ENCODE data around the gene KRTCAP2. TPM values are rescaled to one million over a fixed set of nuclear protein-coding genes. Genes with fewer than 3 reads are reported as not detected.
A peak's percentile ranks its signal among the peaks of the same experiment; 100 is the strongest.

Gene KRTCAP2
- total and polyA plus RNA-seq, 10 of the 15 experiments (the other 5 are each of a cell fraction or from before 2014, with no cell fraction given): 61.3 to 238 (median 141) TPM

DNA sequence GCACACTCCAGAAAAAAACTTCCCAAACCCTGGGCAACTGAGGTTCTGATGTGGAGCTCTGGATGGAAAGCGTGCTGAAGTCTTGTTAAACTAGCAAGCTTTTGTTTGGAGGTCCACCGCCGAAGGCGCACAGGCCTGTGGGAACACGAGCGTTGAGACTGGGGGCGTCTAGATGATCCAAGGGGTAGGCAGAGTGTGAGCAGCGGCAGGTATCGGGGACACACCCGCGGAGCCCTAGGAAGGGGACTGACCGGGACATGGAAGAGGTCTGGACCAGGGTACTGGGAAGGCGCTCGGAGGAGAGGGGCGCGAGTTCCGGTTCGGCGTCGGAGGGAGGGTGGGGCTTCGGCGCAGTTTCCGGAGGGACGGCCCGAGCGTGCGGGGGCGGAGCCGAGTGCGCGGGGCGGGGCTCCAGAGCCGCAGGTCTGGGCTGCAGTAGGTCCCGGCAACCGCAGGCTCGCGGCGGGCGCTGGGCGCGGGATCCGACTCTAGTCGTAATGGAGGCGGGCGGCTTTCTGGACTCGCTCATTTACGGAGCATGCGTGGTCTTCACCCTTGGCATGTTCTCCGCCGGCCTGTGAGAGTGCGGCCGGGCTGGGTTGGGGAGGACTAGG is 37.6 kb downstream of the KRTCAP2 start, which contains the start of gene SLC50A1 (continued):
- TF ChIP-seq, protein P1, sequence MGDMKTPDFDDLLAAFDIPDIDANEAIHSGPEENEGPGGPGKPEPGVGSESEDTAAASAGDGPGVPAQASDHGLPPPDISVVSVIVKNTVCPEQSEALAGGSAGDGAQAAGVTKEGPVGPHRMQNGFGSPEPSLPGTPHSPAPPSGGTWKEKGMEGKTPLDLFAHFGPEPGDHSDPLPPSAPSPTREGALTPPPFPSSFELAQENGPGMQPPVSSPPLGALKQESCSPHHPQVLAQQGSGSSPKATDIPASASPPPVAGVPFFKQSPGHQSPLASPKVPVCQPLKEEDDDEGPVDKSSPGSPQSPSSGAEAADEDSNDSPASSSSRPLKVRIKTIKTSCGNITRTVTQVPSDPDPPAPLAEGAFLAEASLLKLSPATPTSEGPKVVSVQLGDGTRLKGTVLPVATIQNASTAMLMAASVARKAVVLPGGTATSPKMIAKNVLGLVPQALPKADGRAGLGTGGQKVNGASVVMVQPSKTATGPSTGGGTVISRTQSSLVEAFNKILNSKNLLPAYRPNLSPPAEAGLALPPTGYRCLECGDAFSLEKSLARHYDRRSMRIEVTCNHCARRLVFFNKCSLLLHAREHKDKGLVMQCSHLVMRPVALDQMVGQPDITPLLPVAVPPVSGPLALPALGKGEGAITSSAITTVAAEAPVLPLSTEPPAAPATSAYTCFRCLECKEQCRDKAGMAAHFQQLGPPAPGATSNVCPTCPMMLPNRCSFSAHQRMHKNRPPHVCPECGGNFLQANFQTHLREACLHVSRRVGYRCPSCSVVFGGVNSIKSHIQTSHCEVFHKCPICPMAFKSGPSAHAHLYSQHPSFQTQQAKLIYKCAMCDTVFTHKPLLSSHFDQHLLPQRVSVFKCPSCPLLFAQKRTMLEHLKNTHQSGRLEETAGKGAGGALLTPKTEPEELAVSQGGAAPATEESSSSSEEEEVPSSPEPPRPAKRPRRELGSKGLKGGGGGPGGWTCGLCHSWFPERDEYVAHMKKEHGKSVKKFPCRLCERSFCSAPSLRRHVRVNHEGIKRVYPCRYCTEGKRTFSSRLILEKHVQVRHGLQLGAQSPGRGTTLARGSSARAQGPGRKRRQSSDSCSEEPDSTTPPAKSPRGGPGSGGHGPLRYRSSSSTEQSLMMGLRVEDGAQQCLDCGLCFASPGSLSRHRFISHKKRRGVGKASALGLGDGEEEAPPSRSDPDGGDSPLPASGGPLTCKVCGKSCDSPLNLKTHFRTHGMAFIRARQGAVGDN (IDR thresholded peaks at IDR 0.05): peak; percentile 75
- TF ChIP-seq NRF1 (conservative IDR thresholded peaks at IDR 0.05; ENCODE audit: low read depth, low read length) (peak; percentile 33; the same call in 1 of the 2 replicates), CEBPB (IDR thresholded peaks at IDR 0.05; ENCODE audit: borderline replicate concordance in 1 of 2, low read depth in 2 of 2, low read length in 2 of 2) (no peak), MYB (IDR thresholded peaks at IDR 0.05; ENCODE audit: borderline replicate concordance, low read depth, low read length) (no peak), NR2F1 (conservative IDR thresholded peaks at IDR 0.05) (no peak), SPI1 (IDR thresholded peaks at IDR 0.05; ENCODE audit: borderline replicate concordance, insufficient read depth, low read depth, low read length) (no peak), ZNF217 (IDR thresholded peaks at IDR 0.05) (no peak), JUNB (IDR thresholded peaks at IDR 0.05) (no peak), SIX5 (IDR thresholded peaks at IDR 0.05; ENCODE audit: low read depth, low read length, severe bottlenecking) (no peak), ZSCAN29 (IDR thresholded peaks at IDR 0.05) (no peak), RCOR1 (conservative IDR thresholded peaks at IDR 0.05; ENCODE audit: low read depth, low read length) (no peak), HDAC6 (IDR thresholded peaks at IDR 0.05; ENCODE audit: unreplicated experiment) (no peak), TBL1XR1 (IDR thresholded peaks at IDR 0.05; ENCODE audit: low read depth, low read length) (no peak), MEF2A (IDR thresholded peaks at IDR 0.05; ENCODE audit: insufficient read depth, low read depth, low read length) (0 out of 2 replicates have a peak, but pooled peaks have one; percentile 14), POLR2AphosphoS2 (IDR thresholded peaks at IDR 0.05; ENCODE audit: low read depth, low read length) (peak; percentile 93)
- TF ChIP-seq, protein P2, sequence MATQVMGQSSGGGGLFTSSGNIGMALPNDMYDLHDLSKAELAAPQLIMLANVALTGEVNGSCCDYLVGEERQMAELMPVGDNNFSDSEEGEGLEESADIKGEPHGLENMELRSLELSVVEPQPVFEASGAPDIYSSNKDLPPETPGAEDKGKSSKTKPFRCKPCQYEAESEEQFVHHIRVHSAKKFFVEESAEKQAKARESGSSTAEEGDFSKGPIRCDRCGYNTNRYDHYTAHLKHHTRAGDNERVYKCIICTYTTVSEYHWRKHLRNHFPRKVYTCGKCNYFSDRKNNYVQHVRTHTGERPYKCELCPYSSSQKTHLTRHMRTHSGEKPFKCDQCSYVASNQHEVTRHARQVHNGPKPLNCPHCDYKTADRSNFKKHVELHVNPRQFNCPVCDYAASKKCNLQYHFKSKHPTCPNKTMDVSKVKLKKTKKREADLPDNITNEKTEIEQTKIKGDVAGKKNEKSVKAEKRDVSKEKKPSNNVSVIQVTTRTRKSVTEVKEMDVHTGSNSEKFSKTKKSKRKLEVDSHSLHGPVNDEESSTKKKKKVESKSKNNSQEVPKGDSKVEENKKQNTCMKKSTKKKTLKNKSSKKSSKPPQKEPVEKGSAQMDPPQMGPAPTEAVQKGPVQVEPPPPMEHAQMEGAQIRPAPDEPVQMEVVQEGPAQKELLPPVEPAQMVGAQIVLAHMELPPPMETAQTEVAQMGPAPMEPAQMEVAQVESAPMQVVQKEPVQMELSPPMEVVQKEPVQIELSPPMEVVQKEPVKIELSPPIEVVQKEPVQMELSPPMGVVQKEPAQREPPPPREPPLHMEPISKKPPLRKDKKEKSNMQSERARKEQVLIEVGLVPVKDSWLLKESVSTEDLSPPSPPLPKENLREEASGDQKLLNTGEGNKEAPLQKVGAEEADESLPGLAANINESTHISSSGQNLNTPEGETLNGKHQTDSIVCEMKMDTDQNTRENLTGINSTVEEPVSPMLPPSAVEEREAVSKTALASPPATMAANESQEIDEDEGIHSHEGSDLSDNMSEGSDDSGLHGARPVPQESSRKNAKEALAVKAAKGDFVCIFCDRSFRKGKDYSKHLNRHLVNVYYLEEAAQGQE (IDR thresholded peaks at IDR 0.05; ENCODE audit: low read depth, low read length): no peak
- TF ChIP-seq, protein P3, sequence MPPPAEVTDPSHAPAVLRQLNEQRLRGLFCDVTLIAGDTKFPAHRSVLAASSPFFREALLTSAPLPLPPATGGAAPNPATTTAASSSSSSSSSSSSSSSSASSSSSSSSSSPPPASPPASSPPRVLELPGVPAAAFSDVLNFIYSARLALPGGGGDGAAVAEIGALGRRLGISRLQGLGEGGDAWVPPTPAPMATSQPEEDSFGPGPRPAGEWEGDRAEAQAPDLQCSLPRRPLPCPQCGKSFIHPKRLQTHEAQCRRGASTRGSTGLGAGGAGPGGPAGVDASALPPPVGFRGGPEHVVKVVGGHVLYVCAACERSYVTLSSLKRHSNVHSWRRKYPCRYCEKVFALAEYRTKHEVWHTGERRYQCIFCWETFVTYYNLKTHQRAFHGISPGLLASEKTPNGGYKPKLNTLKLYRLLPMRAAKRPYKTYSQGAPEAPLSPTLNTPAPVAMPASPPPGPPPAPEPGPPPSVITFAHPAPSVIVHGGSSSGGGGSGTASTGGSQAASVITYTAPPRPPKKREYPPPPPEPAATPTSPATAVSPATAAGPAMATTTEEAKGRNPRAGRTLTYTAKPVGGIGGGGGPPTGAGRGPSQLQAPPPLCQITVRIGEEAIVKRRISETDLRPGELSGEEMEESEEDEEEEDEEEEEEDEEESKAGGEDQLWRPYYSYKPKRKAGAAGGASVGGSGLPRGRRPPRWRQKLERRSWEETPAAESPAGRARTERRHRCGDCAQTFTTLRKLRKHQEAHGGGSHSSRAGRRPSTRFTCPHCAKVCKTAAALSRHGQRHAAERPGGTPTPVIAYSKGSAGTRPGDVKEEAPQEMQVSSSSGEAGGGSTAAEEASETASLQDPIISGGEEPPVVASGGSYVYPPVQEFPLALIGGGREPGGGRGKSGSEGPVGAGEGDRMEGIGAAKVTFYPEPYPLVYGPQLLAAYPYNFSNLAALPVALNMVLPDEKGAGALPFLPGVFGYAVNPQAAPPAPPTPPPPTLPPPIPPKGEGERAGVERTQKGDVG (CRISPR knock-in tag; IDR thresholded peaks at IDR 0.05): no peak
- TF ChIP-seq, protein P4, sequence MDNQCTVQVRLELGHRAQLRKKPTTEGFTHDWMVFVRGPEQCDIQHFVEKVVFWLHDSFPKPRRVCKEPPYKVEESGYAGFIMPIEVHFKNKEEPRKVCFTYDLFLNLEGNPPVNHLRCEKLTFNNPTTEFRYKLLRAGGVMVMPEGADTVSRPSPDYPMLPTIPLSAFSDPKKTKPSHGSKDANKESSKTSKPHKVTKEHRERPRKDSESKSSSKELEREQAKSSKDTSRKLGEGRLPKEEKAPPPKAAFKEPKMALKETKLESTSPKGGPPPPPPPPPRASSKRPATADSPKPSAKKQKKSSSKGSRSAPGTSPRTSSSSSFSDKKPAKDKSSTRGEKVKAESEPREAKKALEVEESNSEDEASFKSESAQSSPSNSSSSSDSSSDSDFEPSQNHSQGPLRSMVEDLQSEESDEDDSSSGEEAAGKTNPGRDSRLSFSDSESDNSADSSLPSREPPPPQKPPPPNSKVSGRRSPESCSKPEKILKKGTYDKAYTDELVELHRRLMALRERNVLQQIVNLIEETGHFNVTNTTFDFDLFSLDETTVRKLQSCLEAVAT (IDR thresholded peaks at IDR 0.05): no peak; the same call in 1 of the 2 replicates

Data from GM12878 (cell line).